IMR-90 (cell line): Measurements from ENCODE around the gene CYB5R3. TPM values are rescaled to one million over a fixed set of nuclear protein-coding genes. Genes with fewer than 3 reads are reported as not detected.
A peak's percentile ranks its signal among the peaks of the same experiment; 100 is the strongest.

Source experiments
- ATAC-seq: fragments of 200-7000 bp; cut with Tn5 transposase; 2 replicates; pipeline ENCODE4 v1.9.1; 2020; ENCODE audit warnings: low read depth, mild to moderate bottlenecking, moderate library complexity
- BruUV-seq: library from RNA; stranded (reverse); fragments of 400-500 nt; replicated peaks from 2 replicates; lab custom pipeline; 2021; lab: Mats Ljungman, UMichigan
- CTCF ChIA-PET: fragments of 300-600 bp; formaldehyde crosslinking; extraction: SDS; loops from one replicate; lab custom pipeline; 2021; ENCODE audit warnings: antibody characterized with exemption; lab: Yijun Ruan, JAX
- POLR2A ChIA-PET: fragments of 300-600 bp; sonication (Branson Sonifier 250); formaldehyde crosslinking; loops from one replicate; lab custom pipeline; 2022; ENCODE audit warnings: antibody characterized with exemption; ENCODE audit not compliant: unreplicated experiment; lab: Charles Lee
- DNase-seq: peaks from one replicate; pipeline ENCODE4 v3.0.0; 2013
- H2AFZ ChIP-seq: replicated peaks from 2 replicates; pipeline ENCODE3; 2013; ENCODE audit warnings: low read length, mild to moderate bottlenecking; ENCODE audit not compliant: poor library complexity
- H2AK5ac ChIP-seq: 2 replicates; pipeline ENCODE4 v1.6.1; 2013; ENCODE audit warnings: low read depth, low read length, inconsistent platforms
- H2AK9ac ChIP-seq: replicated peaks from 2 replicates; pipeline ENCODE3; 2013; ENCODE audit warnings: mild to moderate bottlenecking, low read depth, low read length, moderate library complexity; ENCODE audit not compliant: poor library complexity
- H2BK120ac ChIP-seq: 2 replicates; pipeline ENCODE4 v1.6.1; 2013; ENCODE audit warnings: low read depth, low read length, inconsistent platforms
- H2BK15ac ChIP-seq: 3 replicates; pipeline ENCODE4 v1.6.1; 2013; ENCODE audit warnings: low read depth, low read length, inconsistent platforms
- H2BK20ac ChIP-seq: 2 replicates; pipeline ENCODE4 v1.6.1; 2013; ENCODE audit warnings: low read depth, mild to moderate bottlenecking, inconsistent platforms, low read length, moderate library complexity
- H2BK5ac ChIP-seq: 2 replicates; pipeline ENCODE4 v1.6.1; 2013; ENCODE audit warnings: mild to moderate bottlenecking, low read depth, low read length, inconsistent platforms; ENCODE audit not compliant: poor library complexity, severe bottlenecking
- H3K14ac ChIP-seq: replicated peaks from 2 replicates; pipeline ENCODE4 v1.6.1; 2013; ENCODE audit warnings: low read depth, low read length, inconsistent platforms
- H3K18ac ChIP-seq: 2 replicates; pipeline ENCODE4 v1.6.1; 2013; ENCODE audit warnings: low read depth, low read length, control low read depth
- H3K23ac ChIP-seq: 2 replicates; pipeline ENCODE4 v1.6.1; 2013; ENCODE audit warnings: low read depth, low read length, inconsistent platforms
- H3K27ac ChIP-seq: 2 replicates; pipeline ENCODE4 v1.5.1; 2013; ENCODE audit warnings: mild to moderate bottlenecking, control low read depth, low read length; ENCODE audit not compliant: insufficient read depth
- H3K27me3 ChIP-seq: 2 replicates; pipeline ENCODE4 v1.6.1; 2013; ENCODE audit warnings: low read length; ENCODE audit not compliant: control insufficient read depth, insufficient read depth
- H3K36me3 ChIP-seq: 2 replicates; pipeline ENCODE4 v1.6.1; 2013; ENCODE audit warnings: low read length, mixed read lengths; ENCODE audit not compliant: control insufficient read depth, insufficient read depth
- H3K4ac ChIP-seq: 2 replicates; pipeline ENCODE4 v1.6.1; 2013; ENCODE audit warnings: low read depth, low read length, inconsistent platforms
- H3K4me1 ChIP-seq: 2 replicates; pipeline ENCODE4 v1.6.1; 2013; ENCODE audit warnings: low read length, mixed read lengths; ENCODE audit not compliant: control insufficient read depth, insufficient read depth
- H3K4me2 ChIP-seq: 2 replicates; pipeline ENCODE4 v1.6.1; 2013; ENCODE audit warnings: low read depth, mild to moderate bottlenecking, control low read depth, low read length, moderate library complexity
- H3K4me3 ChIP-seq: 2 replicates; pipeline ENCODE4 v1.5.1; 2013; ENCODE audit warnings: low read depth, mild to moderate bottlenecking, control low read depth, low read length, moderate library complexity; ENCODE audit not compliant: insufficient read depth
- H3K56ac ChIP-seq: 2 replicates; pipeline ENCODE4 v1.6.1; 2013; ENCODE audit warnings: low read length, inconsistent platforms; ENCODE audit not compliant: insufficient read depth; ENCODE audit errors: extremely low read depth
- H3K79me1 ChIP-seq, 2 experiments: 2 replicates each; pipeline ENCODE4 v1.6.1; 2013; ENCODE audit warnings: low read length in 2 of 2, inconsistent platforms in 1 of 2, low read depth in 1 of 2
- H3K9ac ChIP-seq: 2 replicates; pipeline ENCODE4 v1.6.1; 2013; ENCODE audit warnings: low read depth, low read length, control low read depth
- H3K9me1 ChIP-seq: 2 replicates; pipeline ENCODE4 v1.6.1; 2013; ENCODE audit warnings: low read length, inconsistent platforms; ENCODE audit not compliant: insufficient read depth
- H3K9me3 ChIP-seq: 2 replicates; pipeline ENCODE4 v1.6.1; 2013; ENCODE audit warnings: low read length; ENCODE audit not compliant: control insufficient read depth, insufficient read depth
- H4K20me1 ChIP-seq: 2 replicates; pipeline ENCODE4 v1.6.1; 2013; ENCODE audit warnings: low read length, inconsistent platforms; ENCODE audit not compliant: insufficient read depth
- H4K5ac ChIP-seq: 2 replicates; pipeline ENCODE4 v1.6.1; 2013; ENCODE audit warnings: mild to moderate bottlenecking, low read depth, low read length, control low read depth
- H4K8ac ChIP-seq, 2 experiments: 2 replicates each; pipeline ENCODE4 v1.6.1; 2013; ENCODE audit warnings: low read depth in 2 of 2, low read length in 2 of 2, control low read depth in 1 of 2, inconsistent platforms in 1 of 2
- H4K91ac ChIP-seq: 2 replicates; pipeline ENCODE4 v1.6.1; 2013; ENCODE audit warnings: low read depth, low read length, inconsistent platforms; ENCODE audit not compliant: insufficient read depth
- BHLHE40 ChIP-seq: fragments of 150-350 bp; IDR thresholded peaks from 2 replicates; pipeline ENCODE4 v1.6.1; 2016; ENCODE audit warnings: mild to moderate bottlenecking, low read depth, low read length
- FOS ChIP-seq: fragments of 150-350 bp; IDR thresholded peaks from 2 replicates; pipeline ENCODE4 v1.6.1; 2016; ENCODE audit warnings: low read depth, low read length
- MXI1 ChIP-seq: IDR thresholded peaks from 2 replicates; pipeline ENCODE4 v1.6.1; 2012; ENCODE audit warnings: low read depth, mild to moderate bottlenecking, low read length, moderate library complexity, borderline replicate concordance
- RCOR1 ChIP-seq: IDR thresholded peaks from 2 replicates; pipeline ENCODE4 v1.6.1; 2012; ENCODE audit warnings: mild to moderate bottlenecking, low read length, improper control_type of control experiment; ENCODE audit not compliant: insufficient replicate concordance
- WGBS, 2 experiments: methylation state at CpG; one replicate each; pipeline versions ENCODE4 v1.1.5 to v1.1.7; 2013; ENCODE audit warnings: missing lambda C conversion rate in 2 of 2; ENCODE audit not compliant: insufficient read length in 1 of 2; ENCODE audit errors: extremely low coverage in 2 of 2; 5-methylcytosine and 5-hydroxymethylcytosine counted together
- dilution Hi-C: fragments of 300-500 bp; cut with HindIII; formaldehyde crosslinking; loops from one replicate; pipeline ENCODE4 v1.14.3; 2018; ENCODE audit warnings: low sequenced_read_pairs; ENCODE audit not compliant: unreplicated experiment
- in situ Hi-C: fragments of 300-500 bp; cut with MboI; formaldehyde crosslinking; loops from 3 replicates; pipeline ENCODE4 v1.14.3; 2019; ENCODE audit warnings: low sequenced_read_pairs, inconsistent platforms, mixed read lengths
- intact Hi-C: fragments of 100-400 bp; cut with micrococcal nuclease; formaldehyde crosslinking; loops from 2 replicates; pipeline ENCODE4 v1.10.0; 2022
- polyA plus RNA-seq, 3 experiments: library from polyadenylated mRNA; depleted of rRNA; stranded (reverse); fragments of >200 nt; gene quantifications; 2 replicates each; pipeline ENCODE4 v1.2.3, GENCODE V29; 2012; ENCODE audit warnings: low replicate concordance in 1 of 3
- total RNA-seq: library from RNA; depleted of rRNA; stranded (reverse); fragments of >200 nt; gene quantifications from 2 replicates; pipeline ENCODE4 v1.2.3, GENCODE V29; 2012

The CYB5R3 gene
- total and polyA plus RNA-seq, 2 of the 4 experiments (the other 2 are of a cell fraction), result 44.1 to 362 TPM

DNA sequence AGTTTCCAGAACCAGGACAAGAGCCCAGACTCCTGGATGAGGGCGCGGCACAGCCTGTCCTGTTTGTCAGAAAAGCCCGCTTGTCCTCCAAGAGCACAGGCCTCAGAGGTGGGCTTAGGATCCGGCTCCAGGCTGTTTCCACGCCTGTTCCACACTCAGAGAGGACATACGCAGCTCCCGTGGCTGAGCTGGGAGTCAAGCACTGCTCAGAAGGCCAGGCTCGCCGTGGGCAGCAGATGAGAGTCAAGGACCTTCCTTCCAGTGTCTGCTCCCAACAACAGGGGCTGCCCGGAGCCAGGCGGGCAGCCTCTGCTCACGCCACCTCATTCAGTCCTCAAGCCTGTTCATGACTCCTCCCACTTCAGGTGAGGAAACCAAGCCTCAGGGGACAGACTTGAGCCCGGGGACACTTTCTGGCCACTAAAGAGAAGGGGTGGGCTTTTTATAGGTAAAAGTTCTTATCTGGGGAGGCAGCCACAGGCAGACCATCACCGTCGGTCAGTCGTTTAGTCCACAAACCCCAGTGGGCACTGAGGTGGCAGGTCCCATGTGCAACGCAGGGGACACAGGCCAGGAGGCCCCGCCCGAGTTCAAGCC lies 3.8 kb downstream of the CYB5R3 start:
- H3K27ac ChIP-seq, result peak overlapping the region; percentile 66
- no peak overlapping the region for H2BK20ac ChIP-seq
- peaks cover 40% of the 10 kb centered on the region for H3K4me1 ChIP-seq
- intact Hi-C loops (no loop called here), dilution Hi-C loops (no loop called here), in situ Hi-C loops (no loop called here)
- ATAC-seq (no peak), DNase-seq (no peak)
- peak overlapping the region; percentile 8 to 46; a peak in 2 of 4 replicates for H4K8ac ChIP-seq
- H3K27me3 ChIP-seq, result no peaks in the 10 kb centered on the region
- H4K5ac ChIP-seq, result no peak overlapping the region
- no peaks in the 10 kb centered on the region for H3K9me3 ChIP-seq
- POLR2A ChIA-PET, result no interaction called here
- TF ChIP-seq FOS (no peak), RCOR1 (no peak), MXI1 (no peak), BHLHE40 (no peak)
- H2BK120ac ChIP-seq, result peak overlapping the region; percentile 41; the same call in 1 of the 2 replicates
- peaks cover 25% of the 10 kb centered on the region for H3K9me1 ChIP-seq
- no peak overlapping the region for H2BK15ac ChIP-seq
- H2AFZ ChIP-seq, result peak overlapping the region; percentile 21
- no peak overlapping the region for H3K4me3 ChIP-seq
- no peak overlapping the region for H3K56ac ChIP-seq
- no peak overlapping the region; the same call in 1 of the 2 replicates for H4K91ac ChIP-seq
- peak overlapping the region; percentile 38; the same call in 1 of the 2 replicates for H3K23ac ChIP-seq
- peak overlapping the region; percentile 75 for H2AK5ac ChIP-seq
- H3K79me1 ChIP-seq, result peaks cover 4 to 86% of the 10 kb centered on the region in 2 experiments; a peak in 2 of 4 replicates
- H4K20me1 ChIP-seq, result peaks cover 70% of the 10 kb centered on the region
- H2AK9ac ChIP-seq, result peak overlapping the region; percentile 92
- WGBS, 2 experiments, result 55% methylated on average over 6 of the region's 19 CpGs; no CpG with 5 or more reads in 1 of the 2 experiments
- H3K9ac ChIP-seq, result 0 out of 2 replicates have a peak overlapping the region, but pooled peaks have one; percentile 8
- H3K4ac ChIP-seq, result peak overlapping the region; percentile 57
- H3K18ac ChIP-seq, result no peak overlapping the region
- CTCF ChIA-PET, result no interaction called here
- peak overlapping the region; percentile 74; the same call in 1 of the 2 replicates for H3K14ac ChIP-seq
- peak overlapping the region; percentile 60 for H2BK5ac ChIP-seq
- H3K4me2 ChIP-seq, result peak overlapping the region; percentile 70; the same call in 1 of the 2 replicates
- no TSS peak for BruUV-seq
- H3K36me3 ChIP-seq, result no peaks in the 10 kb centered on the region
